Astrocyte of the cerebellum (primary cell): Measurements from ENCODE around the gene LNPEP.

Experiments
- DNase-seq: peaks from one replicate; pipeline ENCODE4 v3.0.0-alpha.2; 2011; ENCODE audit warnings: low read depth
- H3K4me3 ChIP-seq: 2 replicates; pipeline ENCODE4 v1.5.1; 2011; ENCODE audit warnings: mild to moderate bottlenecking, low read depth, low read length, moderate library complexity
- in situ Hi-C: cut with HindIII; loops from 2 replicates; pipeline ENCODE4 v1.10.0; 2017; ENCODE audit warnings: low sequenced_read_pairs
- TF ChIP-seq, protein P1 (sequence below): IDR thresholded peaks from 2 replicates; pipeline ENCODE4 v1.5.1; 2012; ENCODE audit warnings: low read length, low read depth, moderate library complexity, mild to moderate bottlenecking; ENCODE audit errors: missing control alignments

The LNPEP gene

GRCh38 chr5:97067296-97067850 lies 131.5 kb downstream of the LNPEP start:
- no peak overlapping the region for H3K4me3 ChIP-seq
- TF ChIP-seq, protein P1, sequence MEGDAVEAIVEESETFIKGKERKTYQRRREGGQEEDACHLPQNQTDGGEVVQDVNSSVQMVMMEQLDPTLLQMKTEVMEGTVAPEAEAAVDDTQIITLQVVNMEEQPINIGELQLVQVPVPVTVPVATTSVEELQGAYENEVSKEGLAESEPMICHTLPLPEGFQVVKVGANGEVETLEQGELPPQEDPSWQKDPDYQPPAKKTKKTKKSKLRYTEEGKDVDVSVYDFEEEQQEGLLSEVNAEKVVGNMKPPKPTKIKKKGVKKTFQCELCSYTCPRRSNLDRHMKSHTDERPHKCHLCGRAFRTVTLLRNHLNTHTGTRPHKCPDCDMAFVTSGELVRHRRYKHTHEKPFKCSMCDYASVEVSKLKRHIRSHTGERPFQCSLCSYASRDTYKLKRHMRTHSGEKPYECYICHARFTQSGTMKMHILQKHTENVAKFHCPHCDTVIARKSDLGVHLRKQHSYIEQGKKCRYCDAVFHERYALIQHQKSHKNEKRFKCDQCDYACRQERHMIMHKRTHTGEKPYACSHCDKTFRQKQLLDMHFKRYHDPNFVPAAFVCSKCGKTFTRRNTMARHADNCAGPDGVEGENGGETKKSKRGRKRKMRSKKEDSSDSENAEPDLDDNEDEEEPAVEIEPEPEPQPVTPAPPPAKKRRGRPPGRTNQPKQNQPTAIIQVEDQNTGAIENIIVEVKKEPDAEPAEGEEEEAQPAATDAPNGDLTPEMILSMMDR: no peak
- in situ Hi-C loops: no loop called here
- DNase-seq: no peak

DNA sequence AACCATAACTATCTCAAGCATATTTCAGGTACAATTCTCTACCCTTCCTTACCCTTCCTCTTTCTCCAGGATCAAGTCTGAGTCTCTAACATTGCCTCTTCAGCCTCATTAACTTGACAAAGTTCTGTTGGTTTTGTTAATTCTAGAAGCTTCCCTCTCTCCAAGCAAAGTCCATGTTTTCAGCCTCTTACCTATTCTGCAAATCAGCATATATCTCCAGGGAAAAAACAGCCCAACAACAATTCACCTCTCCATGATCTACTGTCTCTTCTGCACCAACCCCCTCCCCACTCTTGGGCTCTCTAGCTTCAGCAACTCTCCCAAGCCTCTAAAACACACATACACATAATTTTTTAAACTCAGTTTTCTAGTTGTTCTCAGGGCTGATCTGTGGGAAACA lies 134.4 kb downstream of the LNPEP start:
- no peak for DNase-seq

DNA sequence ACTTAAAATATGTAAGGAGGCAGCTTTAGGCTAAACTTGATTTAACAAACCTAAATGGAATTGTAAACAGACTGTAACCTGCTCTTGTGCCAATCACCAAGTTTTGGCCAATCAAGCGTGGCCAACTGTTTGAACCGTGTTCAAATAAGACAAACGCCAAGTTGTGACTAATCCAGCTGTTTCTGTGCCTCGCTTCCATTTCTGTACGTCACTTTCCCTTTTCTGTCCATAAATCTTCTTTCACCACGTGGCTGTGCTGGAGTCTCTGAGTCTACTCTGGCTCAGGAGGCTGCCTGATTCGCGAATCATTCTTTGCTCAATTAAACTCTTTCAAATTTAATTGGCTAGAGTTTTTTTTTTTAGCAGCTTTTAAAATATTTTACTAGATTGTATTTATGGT lies 135.2 kb downstream of the LNPEP start:
- no peak overlapping the region for H3K4me3 ChIP-seq
- DNase-seq: peak; percentile 66
- TF ChIP-seq, protein P1: no peak
- in situ Hi-C loops: no loop called here

More for the DNA sequence above, 134.4 kb downstream of the LNPEP start:
- in situ Hi-C loops: no loop called here
- TF ChIP-seq, protein P1: no peak
- no peak overlapping the region for H3K4me3 ChIP-seq

GRCh38 chr5:97071993-97072392 lies 136.1 kb downstream of the LNPEP start:
- no peak overlapping the region for H3K4me3 ChIP-seq
- DNase-seq: no peak
- in situ Hi-C loops: no loop called here
- TF ChIP-seq, protein P1: no peak

GRCh38 chr5:97072696-97073095 lies 136.8 kb downstream of the LNPEP start:
- TF ChIP-seq, protein P1: no peak
- H3K4me3 ChIP-seq: no peak overlapping the region
- no peak for DNase-seq
- in situ Hi-C loops: no loop called here

- DNase-seq: no peak
- no peak overlapping the region for H3K4me3 ChIP-seq
- TF ChIP-seq, protein P1: no peak
- in situ Hi-C loops: no loop called here
These were observed 137.5 kb downstream of the LNPEP start for GRCh38 chr5:97073420-97073819.

- in situ Hi-C loops: no loop called here
- H3K4me3 ChIP-seq: no peak overlapping the region
- TF ChIP-seq, protein P1: no peak
- DNase-seq: no peak
These were observed 139.1 kb downstream of the LNPEP start for GRCh38 chr5:97074859-97075489.
